Measurements from ENCODE around the gene CALN1. TPM values are rescaled to one million over a fixed set of nuclear protein-coding genes. Genes with fewer than 3 reads are reported as not detected.

CALN1 gene
- total RNA-seq, 2 donors from 2014 or later: 0.52 to 1.6 TPM

GRCh38 chr7:72057231-72057630 lies 354.9 kb downstream of the CALN1 start:
- no peaks in the 10 kb centered on the region for H3K4me1 ChIP-seq
- intact Hi-C loops (cut with DNase I): no loop called here
- no peaks in the 10 kb centered on the region for H3K27me3 ChIP-seq
- H3K4me3 ChIP-seq: no peak overlapping the region
- H3K9me3 ChIP-seq: no peaks in the 10 kb centered on the region
- TF ChIP-seq CTCF (IDR thresholded peaks at IDR 0.05) (no peak), POLR2A (IDR thresholded peaks at IDR 0.05) (no peak)
- ATAC-seq: no peak
- no peak for DNase-seq
- whole genome bisulfite sequencing, 2 donors: 82 to 87% methylated on average over 2 of the region's 2 CpGs
- H3K27ac ChIP-seq: no peak overlapping the region
- H3K36me3 ChIP-seq (replicated peaks in 1 of 2; ENCODE audit: insufficient read depth in 1 of 2, low read depth in 2 of 2): no peaks in the 10 kb centered on the region

GRCh38 chr7:72055426-72055825 lies 356.7 kb downstream of the CALN1 start:
- no peak overlapping the region for H3K4me3 ChIP-seq
- no peak overlapping the region for H3K27ac ChIP-seq
- intact Hi-C loops (cut with DNase I): no loop called here
- WGBS, 2 donors: 43 to 58% methylated on average over 2 of the region's 2 CpGs
- H3K27me3 ChIP-seq: no peaks in the 10 kb centered on the region
- ATAC-seq (no peak), DNase-seq (no peak)
- no peaks in the 10 kb centered on the region for H3K9me3 ChIP-seq
- H3K36me3 ChIP-seq (replicated peaks in 1 of 2; ENCODE audit: insufficient read depth in 1 of 2, low read depth in 2 of 2): no peaks in the 10 kb centered on the region
- H3K4me1 ChIP-seq: no peaks in the 10 kb centered on the region
- TF ChIP-seq CTCF (IDR thresholded peaks at IDR 0.05): no peak
- TF ChIP-seq POLR2A (IDR thresholded peaks at IDR 0.05): no peak

- H3K27ac ChIP-seq: no peak overlapping the region
- no peaks in the 10 kb centered on the region for H3K9me3 ChIP-seq
- no peaks in the 10 kb centered on the region for H3K27me3 ChIP-seq
- ATAC-seq (no peak), DNase-seq (no peak)
- intact Hi-C loops (cut with DNase I): no loop called here
- TF ChIP-seq CTCF (IDR thresholded peaks at IDR 0.05): no peak
- TF ChIP-seq POLR2A (IDR thresholded peaks at IDR 0.05): no peak
- no peaks in the 10 kb centered on the region for H3K4me1 ChIP-seq
- H3K4me3 ChIP-seq: no peak overlapping the region
- H3K36me3 ChIP-seq (replicated peaks in 1 of 2; ENCODE audit: insufficient read depth in 1 of 2, low read depth in 2 of 2): no peaks in the 10 kb centered on the region
- 72 to 87% methylated on average over 4 of the region's 4 CpGs for WGBS, 2 donors
Observed at GRCh38 chr7:72053292-72053691, 358.8 kb downstream of the CALN1 start.

- ATAC-seq (no peak), DNase-seq (no peak)
- Histone ChIP-seq H3K36me3 (replicated peaks in 1 of 2; ENCODE audit: insufficient read depth in 1 of 2, low read depth in 2 of 2) (no peaks in the 10 kb centered on the region), H3K9me3 (no peaks in the 10 kb centered on the region), H3K4me3 (no peak overlapping the region), H3K27ac (no peak overlapping the region), H3K4me1 (no peaks in the 10 kb centered on the region), H3K27me3 (no peaks in the 10 kb centered on the region)
- intact Hi-C loops (cut with DNase I): no loop called here
- TF ChIP-seq POLR2A (IDR thresholded peaks at IDR 0.05) (no peak), CTCF (IDR thresholded peaks at IDR 0.05) (no peak)
Observed at GRCh38 chr7:72048420-72048819, 363.7 kb downstream of the CALN1 start.

- no peak overlapping the region for H3K27ac ChIP-seq
- DNase-seq (no peak), ATAC-seq (no peak)
- H3K27me3 ChIP-seq: no peaks in the 10 kb centered on the region
- no peaks in the 10 kb centered on the region for H3K4me1 ChIP-seq
- no peaks in the 10 kb centered on the region for H3K36me3 ChIP-seq (replicated peaks in 1 of 2; ENCODE audit: insufficient read depth in 1 of 2, low read depth in 2 of 2)
- TF ChIP-seq CTCF (IDR thresholded peaks at IDR 0.05) (no peak), POLR2A (IDR thresholded peaks at IDR 0.05) (no peak)
- WGBS, 2 donors: 39 to 49% methylated on average over 3 of the region's 3 CpGs
- H3K4me3 ChIP-seq: no peak overlapping the region
- intact Hi-C loops (cut with DNase I): no loop called here
- no peaks in the 10 kb centered on the region for H3K9me3 ChIP-seq
Observed at GRCh38 chr7:72042855-72043254, 369.3 kb downstream of the CALN1 start.
